HFFc6 (cell line): ENCODE results near the gene TFB1M. TPM values are rescaled to one million over a fixed set of nuclear protein-coding genes. Genes with fewer than 3 reads are reported as not detected.

ENCODE experiments used
- DNase-seq: peaks from one replicate; pipeline ENCODE4 v3.0.0-alpha.2; 2018
- H3K27ac Mint-ChIP-seq: 2 replicates; pipeline ENCODE4 v1.8.0; 2020; ENCODE audit warnings: mild to moderate bottlenecking, mixed read lengths
- H3K27me3 Mint-ChIP-seq: 2 replicates; pipeline ENCODE4 v1.8.0; 2021; ENCODE audit warnings: mild to moderate bottlenecking, moderate library complexity, mixed read lengths; ENCODE audit not compliant: insufficient read depth
- H3K36me3 Mint-ChIP-seq: 2 replicates; pipeline ENCODE4 v1.8.0; 2021; ENCODE audit warnings: low read depth, mixed read lengths
- H3K4me1 Mint-ChIP-seq: 2 replicates; pipeline ENCODE4 v1.8.0; 2020; ENCODE audit warnings: low read depth, mixed read lengths
- H3K4me3 Mint-ChIP-seq: 2 replicates; pipeline ENCODE4 v1.8.0; 2020; ENCODE audit warnings: mild to moderate bottlenecking, moderate library complexity, mixed read lengths
- H3K9me3 Mint-ChIP-seq: 2 replicates; pipeline ENCODE4 v1.8.0; 2020; ENCODE audit warnings: mild to moderate bottlenecking, mixed read lengths
- total RNA-seq, 6 experiments: library from RNA; stranded (reverse); fragmentation: NEBNext Ultra II Directional; extraction: Animal tissue kit (Norgen Biotek cat#: 25700); gene quantifications; 2 replicates in 1 of 6; 3 replicates in 5 of 6; pipeline ENCODE4 v1.2.3, GENCODE V29; 2021
- TF ChIP-seq, protein P1 (sequence below): fragments of 200-600 bp; sonication (generic); IDR thresholded peaks from 2 replicates; pipeline ENCODE4 v1.5.0; 2021; ENCODE audit warnings: antibody characterized with exemption, mild to moderate bottlenecking

Gene TFB1M
- total RNA-seq, 6 experiments from 2014 or later, result 16.7 to 23.0 (median 21.7) TPM

DNA sequence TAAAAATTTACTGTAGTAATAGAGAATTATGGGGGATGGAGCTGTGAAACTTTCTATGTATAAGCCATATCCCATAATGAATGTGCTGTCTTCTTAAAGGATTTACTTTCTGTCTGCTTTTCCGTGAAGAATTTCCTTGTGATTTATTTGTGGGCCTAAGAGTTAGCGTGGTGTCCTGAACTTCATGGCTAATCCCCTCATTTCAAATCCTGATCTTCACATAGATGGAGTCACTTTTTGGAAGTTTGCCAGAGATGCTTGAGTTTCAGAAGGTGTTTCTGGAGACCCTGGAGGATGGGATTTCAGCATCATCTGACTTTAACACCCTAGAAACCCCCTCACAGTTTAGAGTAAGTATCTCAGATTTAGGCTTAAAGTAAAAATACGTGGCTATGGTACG, 69.8 kb downstream of the TFB1M start:
- peaks cover 6% of the 10 kb centered on the region for H3K27me3 Mint-ChIP-seq
- H3K36me3 Mint-ChIP-seq, result peaks cover 61% of the 10 kb centered on the region
- TF ChIP-seq, protein P1, sequence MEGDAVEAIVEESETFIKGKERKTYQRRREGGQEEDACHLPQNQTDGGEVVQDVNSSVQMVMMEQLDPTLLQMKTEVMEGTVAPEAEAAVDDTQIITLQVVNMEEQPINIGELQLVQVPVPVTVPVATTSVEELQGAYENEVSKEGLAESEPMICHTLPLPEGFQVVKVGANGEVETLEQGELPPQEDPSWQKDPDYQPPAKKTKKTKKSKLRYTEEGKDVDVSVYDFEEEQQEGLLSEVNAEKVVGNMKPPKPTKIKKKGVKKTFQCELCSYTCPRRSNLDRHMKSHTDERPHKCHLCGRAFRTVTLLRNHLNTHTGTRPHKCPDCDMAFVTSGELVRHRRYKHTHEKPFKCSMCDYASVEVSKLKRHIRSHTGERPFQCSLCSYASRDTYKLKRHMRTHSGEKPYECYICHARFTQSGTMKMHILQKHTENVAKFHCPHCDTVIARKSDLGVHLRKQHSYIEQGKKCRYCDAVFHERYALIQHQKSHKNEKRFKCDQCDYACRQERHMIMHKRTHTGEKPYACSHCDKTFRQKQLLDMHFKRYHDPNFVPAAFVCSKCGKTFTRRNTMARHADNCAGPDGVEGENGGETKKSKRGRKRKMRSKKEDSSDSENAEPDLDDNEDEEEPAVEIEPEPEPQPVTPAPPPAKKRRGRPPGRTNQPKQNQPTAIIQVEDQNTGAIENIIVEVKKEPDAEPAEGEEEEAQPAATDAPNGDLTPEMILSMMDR, result no peak
- no peak for DNase-seq
- H3K9me3 Mint-ChIP-seq, result peaks cover 7% of the 10 kb centered on the region
- peaks cover 43% of the 10 kb centered on the region for H3K4me1 Mint-ChIP-seq
- no peak overlapping the region for H3K4me3 Mint-ChIP-seq
- H3K27ac Mint-ChIP-seq, result no peak overlapping the region

DNA sequence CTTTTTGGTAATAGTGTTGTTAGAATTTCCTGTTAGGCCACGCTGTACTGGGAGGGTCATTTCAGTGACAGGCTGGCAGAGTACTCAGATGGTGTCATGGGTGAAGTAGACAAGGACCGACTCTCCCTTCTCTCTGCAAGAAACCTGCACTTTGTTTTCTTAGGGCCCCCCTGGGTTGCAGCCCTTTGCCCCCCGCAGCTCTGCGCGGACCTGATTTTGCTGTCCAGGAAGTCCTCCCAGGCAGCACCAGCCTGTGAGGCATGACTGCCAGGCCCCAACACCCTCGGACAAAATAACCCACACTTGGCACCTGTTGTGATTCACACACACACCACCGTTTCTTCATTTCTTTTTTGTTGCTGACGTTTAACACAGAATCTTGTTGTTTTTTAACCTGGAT, 72.3 kb downstream of the TFB1M start:
- H3K27me3 Mint-ChIP-seq, result no peaks in the 10 kb centered on the region; the same call in none of the 2 replicates
- H3K4me1 Mint-ChIP-seq, result peaks cover 30% of the 10 kb centered on the region
- H3K9me3 Mint-ChIP-seq, result peaks cover 29% of the 10 kb centered on the region
- H3K27ac Mint-ChIP-seq, result no peak overlapping the region
- H3K36me3 Mint-ChIP-seq, result peaks cover 69% of the 10 kb centered on the region
- DNase-seq, result no peak
- no peak overlapping the region for H3K4me3 Mint-ChIP-seq
- TF ChIP-seq, protein P1, result no peak

DNA sequence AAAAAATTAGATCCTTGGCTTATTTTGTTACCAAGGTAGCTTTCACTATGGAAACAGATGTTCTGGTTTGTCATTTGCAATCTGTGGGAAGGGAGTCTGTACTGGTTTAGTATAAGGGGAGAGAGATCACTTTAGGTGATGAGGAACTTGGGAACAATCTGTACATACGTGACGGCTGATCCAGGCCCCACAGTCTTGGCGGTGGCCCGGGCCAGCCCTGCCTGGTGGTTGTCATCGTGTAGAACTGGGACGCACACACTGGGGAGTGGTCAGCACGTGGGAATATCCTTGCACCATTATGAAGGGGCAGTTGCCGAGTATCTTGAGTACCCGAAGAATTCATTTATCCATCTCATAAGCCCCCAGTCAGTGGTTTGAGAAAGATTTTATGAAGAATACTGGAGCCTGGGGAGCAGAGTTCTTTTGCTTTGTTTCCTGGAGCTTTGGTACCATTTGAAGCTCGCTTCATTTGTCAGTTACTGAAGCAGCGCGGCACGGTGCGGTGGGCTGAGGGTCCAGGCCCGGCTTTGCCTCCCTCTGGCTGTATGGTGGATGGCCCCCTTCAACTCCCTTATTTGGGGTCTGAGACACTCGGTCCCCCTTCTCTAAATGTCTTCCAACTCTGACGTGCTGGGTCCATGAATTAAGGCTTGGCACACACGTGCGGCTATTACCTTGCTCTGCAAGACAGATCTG, 73.2 kb downstream of the TFB1M start:
- Mint-ChIP-seq H3K9me3 (peaks cover 29% of the 10 kb centered on the region), H3K4me3 (no peak overlapping the region), H3K4me1 (peaks cover 23% of the 10 kb centered on the region), H3K27me3 (peaks cover 1% of the 10 kb centered on the region), H3K27ac (no peak overlapping the region), H3K36me3 (peaks cover 62% of the 10 kb centered on the region)
- TF ChIP-seq, protein P1, result no peak
- no peak for DNase-seq

DNA sequence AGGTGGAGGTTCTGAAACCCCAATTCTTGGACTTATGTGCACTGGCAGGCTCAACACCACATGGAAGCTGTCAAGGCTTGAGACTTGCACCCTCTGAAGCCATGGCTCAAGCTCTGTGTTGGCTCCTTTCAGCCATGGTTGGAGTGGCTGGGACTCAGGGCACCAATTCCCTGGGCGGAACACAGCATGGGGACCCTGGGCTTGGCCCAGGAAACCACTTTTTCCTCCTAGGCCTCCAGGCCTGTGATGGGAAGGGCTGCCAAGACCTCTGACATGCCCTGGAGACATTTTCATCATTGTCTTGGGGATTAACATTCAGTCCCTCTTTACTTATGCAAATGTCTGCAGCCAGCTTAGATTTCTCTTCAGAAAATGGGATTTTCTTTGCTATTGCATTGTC, 76.7 kb downstream of the TFB1M start:
- no peak overlapping the region for H3K27ac Mint-ChIP-seq
- H3K9me3 Mint-ChIP-seq, result peaks cover 29% of the 10 kb centered on the region
- peaks cover 30% of the 10 kb centered on the region for H3K4me1 Mint-ChIP-seq
- peaks cover 46% of the 10 kb centered on the region for H3K36me3 Mint-ChIP-seq
- peaks cover 1% of the 10 kb centered on the region for H3K27me3 Mint-ChIP-seq
- DNase-seq, result no peak
- TF ChIP-seq, protein P1, result no peak
- H3K4me3 Mint-ChIP-seq, result no peak overlapping the region

DNA sequence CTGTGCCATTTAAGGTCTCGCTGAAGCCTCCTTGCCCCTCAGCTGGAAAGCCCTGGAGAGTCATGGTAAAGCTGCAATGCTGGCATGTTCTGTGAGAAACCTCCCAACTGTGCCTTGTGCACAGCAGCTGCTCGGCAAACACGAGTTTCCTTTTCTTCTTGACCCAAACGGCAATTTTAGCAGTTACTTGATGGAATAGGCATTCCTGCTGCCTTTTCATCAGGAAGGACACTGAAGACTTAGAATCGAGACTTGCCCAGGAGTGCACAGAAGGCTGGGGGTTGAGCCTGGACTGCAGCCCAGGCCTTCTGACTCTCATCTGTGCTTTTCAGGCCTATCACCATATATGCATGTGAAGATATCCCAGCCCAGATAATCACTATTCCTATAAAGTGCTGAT, 79.2 kb downstream of the TFB1M start:
- no peak overlapping the region for H3K4me3 Mint-ChIP-seq
- TF ChIP-seq, protein P1, result no peak
- peaks cover 23% of the 10 kb centered on the region for H3K9me3 Mint-ChIP-seq
- peaks cover 27% of the 10 kb centered on the region for H3K36me3 Mint-ChIP-seq
- peaks cover 1% of the 10 kb centered on the region for H3K27me3 Mint-ChIP-seq
- no peak for DNase-seq
- H3K27ac Mint-ChIP-seq, result peak overlapping the region; percentile 59; the same call in 1 of the 2 replicates
- peaks cover 30% of the 10 kb centered on the region for H3K4me1 Mint-ChIP-seq
